ENCODE measurements around the gene CSMD2. TPM values are rescaled to one million over a fixed set of nuclear protein-coding genes. Genes with fewer than 3 reads are reported as not detected.
"Not testable (repeated sequence)": the region's sequence is repeated elsewhere in the genome, so short reads cannot be mapped to it uniquely, and the experiment has no call there.

The CSMD2 gene
- polyA plus RNA-seq, 1 experiment: 2.3 TPM

- Histone ChIP-seq H3K4me3 (ENCODE audit: low read depth, low read length) (no peak overlapping the region), H3K27me3 (ENCODE audit: control insufficient read depth, insufficient read depth, low read length) (no peaks in the 10 kb centered on the region), H3K9me3 (ENCODE audit: control insufficient read depth, insufficient read depth, low read length) (peaks cover 6% of the 10 kb centered on the region; the same call in 1 of the 2 replicates), H3K27ac (ENCODE audit: low read depth, low read length) (no peak overlapping the region)
- no peak for DNase-seq (ENCODE audit: low read depth, low spot score)
- ChIA-PET CTCF (interaction anchor here (0.7 kb wide), 1 partner anchor 100 kb away, joined by 3 read pairs; no protein-coding TSS in a partner anchor), POLR2A (no interaction called here)
- no peak for TF ChIP-seq CTCF (IDR thresholded peaks at IDR 0.05; ENCODE audit: low read depth, low read length)
Observed at GRCh38 chr1:34086561-34086960, 78.5 kb downstream of the CSMD2 start.

GRCh38 chr1:34083974-34084373, 81.1 kb downstream of the CSMD2 start:
- TF ChIP-seq CTCF (IDR thresholded peaks at IDR 0.05; ENCODE audit: low read depth, low read length): no peak
- Histone ChIP-seq H3K9me3 (ENCODE audit: control insufficient read depth, insufficient read depth, low read length) (peaks cover 10% of the 10 kb centered on the region; the same call in 1 of the 2 replicates), H3K27me3 (ENCODE audit: control insufficient read depth, insufficient read depth, low read length) (no peaks in the 10 kb centered on the region), H3K27ac (ENCODE audit: low read depth, low read length) (no peak overlapping the region), H3K4me3 (ENCODE audit: low read depth, low read length) (no peak overlapping the region)
- ChIA-PET CTCF (no interaction called here), POLR2A (no interaction called here)
- DNase-seq (ENCODE audit: low read depth, low spot score): no peak

GRCh38 chr1:34082085-34082670, 82.9 kb downstream of the CSMD2 start:
- POLR2A ChIA-PET; CTCF ChIA-PET; H3K9me3 ChIP-seq (ENCODE audit: control insufficient read depth, insufficient read depth, low read length); DNase-seq (ENCODE audit: low read depth, low spot score); H3K4me3 ChIP-seq (ENCODE audit: low read depth, low read length); H3K27ac ChIP-seq (ENCODE audit: low read depth, low read length); H3K27me3 ChIP-seq (ENCODE audit: control insufficient read depth, insufficient read depth, low read length): not testable (repeated sequence)

- Histone ChIP-seq H3K27me3 (ENCODE audit: control insufficient read depth, insufficient read depth, low read length) (no peaks in the 10 kb centered on the region), H3K4me3 (ENCODE audit: low read depth, low read length) (no peak overlapping the region), H3K27ac (ENCODE audit: low read depth, low read length) (no peak overlapping the region), H3K9me3 (ENCODE audit: control insufficient read depth, insufficient read depth, low read length) (peaks cover 7% of the 10 kb centered on the region; the same call in 1 of the 2 replicates)
- POLR2A ChIA-PET: no interaction called here
- CTCF ChIA-PET: interaction anchor here (0.6 kb wide), 1 partner anchor 13 kb away, joined by 3 read pairs; no protein-coding TSS in a partner anchor
- no peak for TF ChIP-seq CTCF (IDR thresholded peaks at IDR 0.05; ENCODE audit: low read depth, low read length)
- DNase-seq (ENCODE audit: low read depth, low spot score): no peak
Observed at GRCh38 chr1:34078383-34078782, 86.6 kb downstream of the CSMD2 start.

- Histone ChIP-seq H3K27ac (ENCODE audit: low read depth, low read length) (no peak overlapping the region), H3K4me3 (ENCODE audit: low read depth, low read length) (no peak overlapping the region), H3K9me3 (ENCODE audit: control insufficient read depth, insufficient read depth, low read length) (no peaks in the 10 kb centered on the region), H3K27me3 (ENCODE audit: control insufficient read depth, insufficient read depth, low read length) (no peaks in the 10 kb centered on the region)
- TF ChIP-seq CTCF (IDR thresholded peaks at IDR 0.05; ENCODE audit: low read depth, low read length): no peak
- DNase-seq (ENCODE audit: low read depth, low spot score): no peak
- ChIA-PET POLR2A (no interaction called here), CTCF (no interaction called here)
Observed at GRCh38 chr1:34075576-34075975, 89.5 kb downstream of the CSMD2 start.
